Peyer's patch (tissue), 4 donors: Measurements from ENCODE around the gene MTFP1.

Source experiments
- POLR2A ChIP-seq, 2 donors: fragments of 450-650 bp; IDR thresholded peaks; one replicate each; pipeline ENCODE4 v1.5.1; 2017; ENCODE audit warnings: antibody characterized with exemption in 2 of 2, mild to moderate bottlenecking in 2 of 2, moderate library complexity in 2 of 2
- TF ChIP-seq, protein P1 (sequence below), 6 experiments: fragments of 450-650 bp in 4 of 6; fragments of 200-600 bp in 2 of 6; sonication (generic) in 1 of 6; IDR thresholded peaks; one replicate each; pipeline ENCODE4 v1.5.1; 2017 to 2019; ENCODE audit warnings: antibody characterized with exemption in 6 of 6, mild to moderate bottlenecking in 3 of 6, moderate library complexity in 1 of 6

DNA sequence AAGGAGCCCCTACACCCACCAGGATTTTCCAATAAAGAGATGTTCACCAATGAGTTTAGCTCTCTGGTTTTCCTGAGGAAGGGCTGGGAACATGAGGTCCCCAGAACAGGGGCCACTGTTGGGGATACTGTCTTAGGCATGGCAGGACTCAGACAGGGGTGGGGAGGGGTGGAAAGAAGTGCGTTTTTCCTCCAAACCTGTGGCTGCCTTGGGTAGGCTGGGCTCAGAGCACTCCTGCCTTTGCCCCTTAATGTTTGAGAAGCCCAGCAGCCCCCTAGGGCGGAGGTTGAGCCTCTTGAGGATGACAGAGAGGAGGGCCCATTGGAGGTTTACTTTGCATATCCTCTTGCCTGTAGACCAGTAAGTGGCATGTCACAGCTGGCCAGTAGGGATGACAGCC lies 10.6 kb downstream of the MTFP1 start:
- no peak for TF ChIP-seq POLR2A (IDR thresholded peaks at IDR 0.05)
- TF ChIP-seq, protein P1, sequence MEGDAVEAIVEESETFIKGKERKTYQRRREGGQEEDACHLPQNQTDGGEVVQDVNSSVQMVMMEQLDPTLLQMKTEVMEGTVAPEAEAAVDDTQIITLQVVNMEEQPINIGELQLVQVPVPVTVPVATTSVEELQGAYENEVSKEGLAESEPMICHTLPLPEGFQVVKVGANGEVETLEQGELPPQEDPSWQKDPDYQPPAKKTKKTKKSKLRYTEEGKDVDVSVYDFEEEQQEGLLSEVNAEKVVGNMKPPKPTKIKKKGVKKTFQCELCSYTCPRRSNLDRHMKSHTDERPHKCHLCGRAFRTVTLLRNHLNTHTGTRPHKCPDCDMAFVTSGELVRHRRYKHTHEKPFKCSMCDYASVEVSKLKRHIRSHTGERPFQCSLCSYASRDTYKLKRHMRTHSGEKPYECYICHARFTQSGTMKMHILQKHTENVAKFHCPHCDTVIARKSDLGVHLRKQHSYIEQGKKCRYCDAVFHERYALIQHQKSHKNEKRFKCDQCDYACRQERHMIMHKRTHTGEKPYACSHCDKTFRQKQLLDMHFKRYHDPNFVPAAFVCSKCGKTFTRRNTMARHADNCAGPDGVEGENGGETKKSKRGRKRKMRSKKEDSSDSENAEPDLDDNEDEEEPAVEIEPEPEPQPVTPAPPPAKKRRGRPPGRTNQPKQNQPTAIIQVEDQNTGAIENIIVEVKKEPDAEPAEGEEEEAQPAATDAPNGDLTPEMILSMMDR (IDR thresholded peaks at IDR 0.05), result no peak
